Neural crest cell (in vitro differentiated cells): Measurements from ENCODE around the gene TMEM255B. TPM values are rescaled to one million over a fixed set of nuclear protein-coding genes. Genes with fewer than 3 reads are reported as not detected.

Experiments used
- DNase-seq: peaks from one replicate; pipeline ENCODE4 v3.0.0; 2021; ENCODE audit warnings: low read depth, mixed read lengths, low spot score
- H3K27ac Mint-ChIP-seq: one replicate; pipeline ENCODE4 v1.8.0; 2021; ENCODE audit warnings: mild to moderate bottlenecking, mixed read lengths; ENCODE audit not compliant: unreplicated experiment
- H3K27me3 Mint-ChIP-seq: 2 replicates; pipeline ENCODE4 v1.8.0; 2021; ENCODE audit warnings: low read depth, mild to moderate bottlenecking, mixed read lengths
- H3K36me3 Mint-ChIP-seq: 2 replicates; pipeline ENCODE4 v1.8.0; 2021; ENCODE audit warnings: low read depth, mild to moderate bottlenecking, mixed read lengths
- H3K4me1 Mint-ChIP-seq: 2 replicates; pipeline ENCODE4 v1.8.0; 2021; ENCODE audit warnings: mixed read lengths
- H3K4me3 Mint-ChIP-seq: one replicate; pipeline ENCODE4 v1.8.0; 2021; ENCODE audit warnings: mild to moderate bottlenecking, mixed read lengths
- H3K9me3 Mint-ChIP-seq: 2 replicates; pipeline ENCODE4 v1.8.0; 2021; ENCODE audit warnings: mixed read lengths
- total RNA-seq: library from RNA; stranded (reverse); gene quantifications from 2 replicates; pipeline ENCODE4 v1.2.1, GENCODE V29; 2021
- TF ChIP-seq, protein P1 (sequence below): fragments of 200-600 bp; sonication (generic); conservative IDR thresholded peaks from 2 replicates; pipeline ENCODE4 v1.5.0; 2021; ENCODE audit warnings: antibody characterized with exemption, mild to moderate bottlenecking

Gene TMEM255B
- total RNA-seq, 1 donor from 2014 or later = 2.4 TPM

DNA sequence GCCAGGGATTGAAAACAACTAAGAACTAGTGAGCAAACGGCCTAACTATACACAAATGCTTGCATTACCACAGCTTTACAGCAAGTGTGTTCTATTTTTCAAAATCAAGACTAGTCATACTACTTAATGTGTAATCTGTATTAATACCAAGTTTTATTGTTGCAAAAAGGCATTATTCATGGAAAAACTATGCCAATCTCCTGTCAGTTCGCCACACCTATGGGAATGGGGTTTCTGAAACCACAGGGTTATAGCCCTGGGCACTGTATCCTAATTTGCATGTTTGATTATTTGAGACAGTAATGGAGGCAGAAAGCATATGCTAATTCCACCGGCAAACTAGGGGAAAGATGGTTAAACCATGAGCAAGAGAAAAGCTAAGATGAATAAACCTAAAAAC lies 90.5 kb downstream of the TMEM255B start:
- Mint-ChIP-seq H3K27me3 (no peaks in the 10 kb centered on the region), H3K4me3 (no peak overlapping the region), H3K27ac (no peak overlapping the region), H3K9me3 (no peaks in the 10 kb centered on the region), H3K4me1 (peaks cover 9% of the 10 kb centered on the region), H3K36me3 (no peaks in the 10 kb centered on the region)
- TF ChIP-seq, protein P1, sequence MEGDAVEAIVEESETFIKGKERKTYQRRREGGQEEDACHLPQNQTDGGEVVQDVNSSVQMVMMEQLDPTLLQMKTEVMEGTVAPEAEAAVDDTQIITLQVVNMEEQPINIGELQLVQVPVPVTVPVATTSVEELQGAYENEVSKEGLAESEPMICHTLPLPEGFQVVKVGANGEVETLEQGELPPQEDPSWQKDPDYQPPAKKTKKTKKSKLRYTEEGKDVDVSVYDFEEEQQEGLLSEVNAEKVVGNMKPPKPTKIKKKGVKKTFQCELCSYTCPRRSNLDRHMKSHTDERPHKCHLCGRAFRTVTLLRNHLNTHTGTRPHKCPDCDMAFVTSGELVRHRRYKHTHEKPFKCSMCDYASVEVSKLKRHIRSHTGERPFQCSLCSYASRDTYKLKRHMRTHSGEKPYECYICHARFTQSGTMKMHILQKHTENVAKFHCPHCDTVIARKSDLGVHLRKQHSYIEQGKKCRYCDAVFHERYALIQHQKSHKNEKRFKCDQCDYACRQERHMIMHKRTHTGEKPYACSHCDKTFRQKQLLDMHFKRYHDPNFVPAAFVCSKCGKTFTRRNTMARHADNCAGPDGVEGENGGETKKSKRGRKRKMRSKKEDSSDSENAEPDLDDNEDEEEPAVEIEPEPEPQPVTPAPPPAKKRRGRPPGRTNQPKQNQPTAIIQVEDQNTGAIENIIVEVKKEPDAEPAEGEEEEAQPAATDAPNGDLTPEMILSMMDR = no peak
- DNase-seq = no peak

DNA sequence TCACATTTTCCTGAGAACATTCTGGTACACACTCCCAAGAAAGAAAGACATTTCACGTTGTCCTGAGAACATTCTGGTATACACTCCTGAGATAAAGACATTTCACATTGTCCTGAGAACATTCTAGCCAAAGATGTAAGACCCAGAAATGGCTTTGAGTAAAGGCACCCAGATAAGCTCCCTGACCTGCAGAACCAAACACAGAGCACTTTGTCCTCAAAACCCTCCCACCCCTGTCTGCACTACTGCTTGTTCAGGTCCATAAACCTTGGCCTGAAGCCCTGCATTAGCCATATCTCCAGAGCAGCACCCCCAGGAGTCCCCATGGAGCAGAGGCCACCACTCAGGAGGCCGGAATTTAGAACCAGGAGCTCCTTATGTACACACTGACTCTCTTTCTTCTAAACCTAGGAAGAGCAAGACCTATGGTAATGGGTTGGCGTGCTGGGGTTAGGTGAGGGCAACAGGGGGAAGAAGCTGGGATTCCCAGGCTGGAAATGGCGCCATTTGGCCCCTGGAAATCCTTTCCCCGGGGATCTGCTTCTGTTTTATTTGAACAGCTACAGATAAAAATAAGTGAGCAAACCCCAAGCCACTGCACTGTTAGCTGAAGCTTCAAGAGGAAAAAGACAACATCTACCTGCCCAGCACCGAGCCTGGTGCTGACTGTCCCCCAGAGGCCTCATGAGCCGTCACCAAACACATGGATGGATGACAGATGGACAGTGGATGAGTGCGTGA lies 91.1 kb downstream of the TMEM255B start:
- peaks cover 9% of the 10 kb centered on the region for H3K4me1 Mint-ChIP-seq
- H3K4me3 Mint-ChIP-seq = no peak overlapping the region
- DNase-seq = no peak
- no peaks in the 10 kb centered on the region for H3K27me3 Mint-ChIP-seq
- no peaks in the 10 kb centered on the region for H3K36me3 Mint-ChIP-seq
- H3K9me3 Mint-ChIP-seq = no peaks in the 10 kb centered on the region
- TF ChIP-seq, protein P1 = no peak
- no peak overlapping the region for H3K27ac Mint-ChIP-seq

DNA sequence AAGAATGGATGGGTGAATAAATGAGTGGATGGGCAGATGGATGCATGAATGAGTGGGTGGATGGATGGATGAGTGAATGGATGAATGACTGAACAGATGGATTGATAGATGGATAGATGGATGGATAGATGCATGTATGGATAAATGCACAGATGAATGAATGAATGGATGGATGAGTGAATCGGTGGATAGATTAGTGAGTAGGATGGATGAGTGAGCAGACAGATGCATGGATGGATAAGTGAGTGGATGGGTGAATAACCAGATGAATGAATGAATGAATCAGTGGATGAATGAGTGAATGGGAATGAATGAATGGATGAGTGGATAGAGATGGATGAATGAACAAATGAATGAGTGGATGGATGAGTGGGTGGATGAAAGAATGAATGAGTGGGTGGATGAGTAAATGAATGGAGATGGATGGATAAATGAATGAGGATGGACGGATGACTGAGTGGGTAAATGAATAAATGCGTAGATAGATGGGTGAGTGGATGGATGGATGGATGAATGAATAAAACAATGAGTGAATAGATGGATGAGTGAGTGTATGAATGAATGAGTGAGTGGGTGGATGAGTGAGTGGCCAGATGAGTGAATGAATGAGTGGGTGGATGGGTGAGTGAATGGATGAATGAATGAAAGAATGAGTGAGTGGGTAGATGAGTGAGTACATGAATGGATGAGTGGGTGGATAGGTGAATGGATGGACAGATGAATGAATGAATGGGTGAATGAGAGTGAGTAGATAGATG lies 91.9 kb downstream of the TMEM255B start:
- Mint-ChIP-seq H3K4me1 (peaks cover 9% of the 10 kb centered on the region), H3K4me3 (no peak overlapping the region), H3K27me3 (no peaks in the 10 kb centered on the region), H3K36me3 (no peaks in the 10 kb centered on the region), H3K9me3 (no peaks in the 10 kb centered on the region), H3K27ac (no peak overlapping the region)
- TF ChIP-seq, protein P1 = no peak
- no peak for DNase-seq

DNA sequence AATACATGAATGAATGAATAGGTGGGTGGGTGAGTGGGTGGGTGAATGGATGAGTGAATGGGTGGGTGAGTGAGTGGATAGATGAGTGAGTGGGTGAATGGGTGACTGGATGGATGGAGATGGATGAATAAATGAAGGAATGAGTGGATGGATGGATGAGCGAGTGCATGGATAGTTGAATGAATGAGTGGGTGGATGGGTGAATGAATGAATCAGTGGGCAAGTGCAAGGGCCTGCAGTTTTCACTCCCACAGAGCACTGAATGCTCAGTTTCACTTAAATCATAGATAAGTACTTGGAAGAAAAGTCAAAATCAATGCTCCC lies 92.4 kb downstream of the TMEM255B start:
- TF ChIP-seq, protein P1 = no peak
- H3K27me3 Mint-ChIP-seq = no peaks in the 10 kb centered on the region
- no peaks in the 10 kb centered on the region for H3K36me3 Mint-ChIP-seq
- no peak overlapping the region for H3K27ac Mint-ChIP-seq
- H3K4me3 Mint-ChIP-seq = no peak overlapping the region
- no peaks in the 10 kb centered on the region for H3K9me3 Mint-ChIP-seq
- peaks cover 12% of the 10 kb centered on the region for H3K4me1 Mint-ChIP-seq
- no peak for DNase-seq

DNA sequence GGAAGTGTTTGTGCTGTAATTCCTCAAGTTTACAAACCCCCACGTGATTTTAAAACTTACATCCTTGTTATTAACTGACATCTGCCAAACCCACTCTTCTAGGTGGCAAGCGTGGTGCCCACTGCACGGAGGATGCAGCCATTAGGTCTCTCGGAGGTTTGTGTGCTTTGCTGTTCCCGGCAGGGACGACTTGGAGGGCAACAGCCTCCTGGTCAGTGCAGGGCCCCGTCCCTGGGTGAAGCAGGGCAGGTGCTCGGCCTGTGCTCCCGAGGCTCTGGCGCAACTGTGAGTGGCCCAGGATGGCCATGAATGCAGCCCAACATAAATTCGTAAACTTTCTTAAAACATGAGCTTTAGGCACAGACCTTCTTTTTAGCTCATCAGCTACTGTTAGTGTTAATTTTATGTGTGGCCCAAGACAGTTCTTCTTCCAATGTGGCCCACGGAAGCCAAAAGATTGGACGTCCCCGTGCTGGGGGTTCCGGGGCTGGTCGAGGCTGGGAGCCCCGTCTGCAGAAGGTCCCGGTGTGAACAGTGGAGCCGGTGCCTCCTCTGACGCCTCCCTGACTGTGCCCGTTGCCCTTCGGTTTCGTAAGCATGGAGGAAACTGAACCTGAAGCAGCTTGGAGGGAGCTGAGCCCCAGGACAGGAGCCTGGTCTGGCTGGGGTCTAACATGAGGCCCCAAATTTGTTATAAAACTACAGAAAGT lies 93.0 kb downstream of the TMEM255B start:
- Mint-ChIP-seq H3K27me3 (no peaks in the 10 kb centered on the region), H3K9me3 (no peaks in the 10 kb centered on the region), H3K36me3 (no peaks in the 10 kb centered on the region), H3K4me1 (peaks cover 18% of the 10 kb centered on the region), H3K4me3 (no peak overlapping the region), H3K27ac (no peak overlapping the region)
- TF ChIP-seq, protein P1 = no peak
- no peak for DNase-seq
